ENCODE results near the gene CFAP43.

GRCh38 chr10:104253606-104254410 lies 21.6 kb upstream of the CFAP43 start:
- TF ChIP-seq CTCF (IDR thresholded peaks at IDR 0.05): no peak
- no peak for TF ChIP-seq POLR2A (IDR thresholded peaks at IDR 0.05)
- TF ChIP-seq POLR2AphosphoS5 (IDR thresholded peaks at IDR 0.05): no peak
